Measurements from ENCODE around the gene GNA15. TPM values are rescaled to one million over a fixed set of nuclear protein-coding genes. Genes with fewer than 3 reads are reported as not detected.

The GNA15 gene
- polyA plus RNA-seq, 1 donor: 1.6 TPM

- DNase-seq (ENCODE audit: low read depth): no peak
Measured at GRCh38 chr19:3175781-3176714, 40.2 kb downstream of the GNA15 start.

DNA sequence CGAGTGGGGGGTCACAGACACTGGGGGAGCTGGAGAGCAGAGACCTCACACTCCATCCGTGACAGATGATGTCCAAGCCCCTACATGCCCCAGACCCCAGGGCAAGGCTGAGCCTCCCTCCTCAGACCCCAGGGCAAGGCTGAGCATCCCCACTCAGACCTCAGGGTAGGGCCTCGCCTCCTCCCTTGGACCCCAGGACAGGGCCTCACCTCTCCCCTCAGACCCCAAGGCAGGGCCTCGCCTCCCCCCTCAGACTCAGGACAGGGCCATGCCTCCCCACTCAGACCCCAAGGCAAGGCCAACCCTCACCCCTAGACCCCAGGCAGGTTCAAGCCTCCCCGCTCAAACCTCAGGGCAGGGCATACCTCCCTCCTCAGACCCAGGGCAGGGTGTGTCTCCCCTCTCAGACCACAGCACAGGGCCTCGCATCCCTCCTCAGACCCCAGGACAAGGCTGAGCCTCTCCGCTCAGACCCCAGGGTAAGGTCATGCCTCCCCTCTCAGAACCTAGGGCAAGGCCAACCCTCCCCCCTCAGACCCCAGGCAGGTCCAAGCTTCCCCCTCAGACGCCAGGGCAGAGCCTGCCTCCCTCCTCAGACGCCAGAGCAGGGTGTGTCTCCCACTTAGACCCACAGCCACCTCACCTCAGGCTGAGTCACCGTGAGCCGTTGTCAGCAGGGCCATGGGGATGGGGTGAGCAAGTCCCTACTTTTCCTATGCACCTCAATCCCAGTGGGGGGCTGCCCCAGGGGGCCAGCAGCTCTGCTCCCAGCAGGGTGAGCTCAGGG, 41.1 kb downstream of the GNA15 start:
- no peak for DNase-seq (ENCODE audit: low read depth)

DNA sequence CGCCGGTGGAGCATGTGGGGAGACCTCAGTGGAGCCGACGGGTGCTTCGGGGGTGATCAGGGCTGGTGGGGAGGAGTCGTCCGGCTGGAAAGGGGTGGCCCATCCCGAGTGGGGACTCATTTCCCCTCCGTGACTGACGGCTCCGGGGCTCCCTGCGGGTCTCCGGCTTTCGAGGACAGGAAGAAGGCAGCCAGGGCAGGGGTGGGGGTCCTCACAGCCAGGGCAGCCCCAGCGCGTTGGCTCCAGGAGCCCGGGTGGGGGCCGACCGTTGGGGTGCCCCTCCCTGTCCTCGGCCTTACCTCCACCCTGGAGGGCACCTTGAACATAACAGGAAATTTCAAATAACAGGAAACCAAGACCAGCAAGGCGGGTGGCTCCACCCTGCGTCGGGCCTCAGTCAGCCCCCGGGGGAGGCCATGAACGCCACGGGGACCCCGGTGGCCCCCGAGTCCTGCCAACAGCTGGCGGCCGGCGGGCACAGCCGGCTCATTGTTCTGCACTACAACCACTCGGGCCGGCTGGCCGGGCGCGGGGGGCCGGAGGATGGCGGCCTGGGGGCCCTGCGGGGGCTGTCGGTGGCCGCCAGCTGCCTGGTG, 42.6 kb downstream of the GNA15 start, which contains the start of gene S1PR4:
Gene S1PR4, plus strand, starts transcription at position 393 of the 596 bp plus-strand sequence. Its CDS starts 24 bp downstream, at position 417.
- no peak for DNase-seq (ENCODE audit: low read depth)

GRCh38 chr19:3178973-3179738, 43.3 kb downstream of the GNA15 start:
- DNase-seq (ENCODE audit: low read depth): no peak

DNA sequence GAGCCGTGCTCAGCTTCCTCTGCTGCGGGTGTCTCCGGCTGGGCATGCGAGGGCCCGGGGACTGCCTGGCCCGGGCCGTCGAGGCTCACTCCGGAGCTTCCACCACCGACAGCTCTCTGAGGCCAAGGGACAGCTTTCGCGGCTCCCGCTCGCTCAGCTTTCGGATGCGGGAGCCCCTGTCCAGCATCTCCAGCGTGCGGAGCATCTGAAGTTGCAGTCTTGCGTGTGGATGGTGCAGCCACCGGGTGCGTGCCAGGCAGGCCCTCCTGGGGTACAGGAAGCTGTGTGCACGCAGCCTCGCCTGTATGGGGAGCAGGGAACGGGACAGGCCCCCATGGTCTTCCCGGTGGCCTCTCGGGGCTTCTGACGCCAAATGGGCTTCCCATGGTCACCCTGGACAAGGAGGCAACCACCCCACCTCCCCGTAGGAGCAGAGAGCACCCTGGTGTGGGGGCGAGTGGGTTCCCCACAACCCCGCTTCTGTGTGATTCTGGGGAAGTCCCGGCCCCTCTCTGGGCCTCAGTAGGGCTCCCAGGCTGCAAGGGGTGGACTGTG, 44.0 kb downstream of the GNA15 start:
- no peak for DNase-seq (ENCODE audit: low read depth)

DNA sequence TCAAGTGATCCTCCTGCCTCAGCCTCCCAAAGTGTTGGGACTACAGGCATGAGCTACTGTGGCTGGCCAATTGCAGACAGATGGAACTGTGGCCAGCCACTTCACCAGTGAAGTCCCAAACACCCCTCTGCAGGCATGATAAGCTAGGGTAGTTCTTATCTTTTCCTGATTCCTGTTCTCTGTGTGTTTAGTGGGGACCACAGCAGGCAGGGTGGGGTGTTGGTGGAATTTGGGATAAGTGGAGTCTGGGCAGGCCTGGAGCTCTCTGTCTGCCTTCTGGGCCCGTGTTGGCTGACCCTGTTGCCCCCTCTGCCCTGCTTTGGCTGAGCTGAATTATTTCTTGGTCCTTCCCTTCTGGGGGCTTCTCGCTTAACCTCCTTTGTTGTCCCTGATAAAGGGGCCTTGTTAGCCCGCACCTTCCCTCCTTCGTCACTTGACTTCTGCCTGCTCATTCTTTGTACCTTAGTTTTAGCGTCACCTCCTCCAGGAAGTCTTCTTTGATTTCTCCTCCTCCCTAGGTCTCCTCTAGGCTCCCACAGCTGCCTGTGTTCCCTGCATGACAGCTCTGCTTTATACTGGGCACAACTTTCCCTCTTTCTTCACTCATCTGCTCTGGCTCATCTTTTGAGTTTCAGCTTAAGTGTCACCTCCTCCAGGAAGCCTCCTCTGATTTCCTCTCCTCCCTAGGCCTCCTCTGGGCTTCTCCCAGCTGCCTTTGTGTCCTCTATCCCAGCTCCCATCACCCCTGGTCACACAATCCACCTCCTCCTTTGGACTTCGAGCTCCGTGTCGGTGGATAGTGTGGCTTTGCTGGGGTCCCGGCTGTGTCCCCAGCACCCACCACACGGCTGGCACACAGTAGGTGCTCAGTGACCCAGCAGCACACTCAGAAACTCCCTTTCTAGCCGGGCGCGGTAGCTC, 48.1 kb downstream of the GNA15 start:
- no peak for DNase-seq (ENCODE audit: low read depth)

DNA sequence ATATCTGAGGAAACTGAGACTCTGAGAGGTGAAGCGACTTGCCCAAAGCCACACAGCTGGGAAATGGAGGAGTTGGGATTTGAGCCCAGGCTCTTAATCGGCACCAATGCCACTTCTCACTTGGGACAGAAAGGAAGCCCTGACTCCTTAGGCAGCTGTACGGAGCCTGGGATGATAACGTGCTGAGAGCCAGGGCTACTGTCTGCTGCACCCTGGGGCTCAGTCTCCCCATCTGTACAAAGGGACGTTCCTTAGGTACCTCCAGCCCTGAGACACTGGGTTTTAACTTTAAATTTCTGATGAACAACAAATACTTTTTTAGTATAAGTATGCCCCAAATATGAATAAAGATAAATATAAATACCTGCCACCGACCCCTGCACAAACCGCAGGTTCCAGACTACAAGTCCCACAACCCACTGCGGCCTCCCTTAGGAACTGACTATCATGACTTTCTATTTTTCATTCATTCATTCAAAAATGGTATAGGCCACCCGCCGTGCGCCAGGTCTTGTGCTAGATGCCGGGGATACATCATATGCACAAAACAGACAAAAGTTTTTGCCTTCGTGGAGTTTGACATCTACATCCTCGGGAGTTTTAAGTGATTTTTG, 49.1 kb downstream of the GNA15 start:
- DNase-seq (ENCODE audit: low read depth): no peak

- peak; percentile 96 for DNase-seq (ENCODE audit: low read depth)
Measured at GRCh38 chr19:3185461-3186159, 49.8 kb downstream of the GNA15 start, which contains the start of gene NCLN. NCLN (plus strand) TSS chr19:3185930; CDS start chr19:3186031, 101 bp downstream.

DNA sequence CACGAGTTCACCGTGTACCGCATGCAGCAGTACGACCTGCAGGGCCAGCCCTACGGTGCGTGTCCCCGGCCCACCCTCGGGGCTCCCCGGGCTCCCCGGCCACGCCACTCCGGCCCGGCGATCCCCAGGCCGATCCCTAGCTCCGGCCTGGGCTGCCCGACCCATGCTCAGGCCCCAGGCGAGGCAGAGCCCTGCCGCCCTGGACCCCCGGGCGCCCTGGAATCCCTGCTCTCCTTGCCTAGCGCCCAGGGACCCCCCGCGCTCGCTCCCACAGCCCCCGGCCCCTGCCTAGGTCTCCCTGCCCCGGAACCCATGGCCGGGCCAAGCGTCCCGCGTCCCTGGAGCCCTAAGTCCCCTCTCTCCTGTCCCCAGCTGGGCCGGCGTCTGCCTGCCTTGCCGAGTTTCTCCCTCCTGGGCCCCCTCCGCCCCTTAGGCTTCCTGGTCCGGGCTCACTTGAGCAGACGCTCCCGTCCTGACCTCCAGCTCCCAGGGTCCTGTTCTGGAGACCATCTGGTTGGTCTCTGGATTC, 50.4 kb downstream of the GNA15 start:
- DNase-seq (ENCODE audit: low read depth): no peak

DNA sequence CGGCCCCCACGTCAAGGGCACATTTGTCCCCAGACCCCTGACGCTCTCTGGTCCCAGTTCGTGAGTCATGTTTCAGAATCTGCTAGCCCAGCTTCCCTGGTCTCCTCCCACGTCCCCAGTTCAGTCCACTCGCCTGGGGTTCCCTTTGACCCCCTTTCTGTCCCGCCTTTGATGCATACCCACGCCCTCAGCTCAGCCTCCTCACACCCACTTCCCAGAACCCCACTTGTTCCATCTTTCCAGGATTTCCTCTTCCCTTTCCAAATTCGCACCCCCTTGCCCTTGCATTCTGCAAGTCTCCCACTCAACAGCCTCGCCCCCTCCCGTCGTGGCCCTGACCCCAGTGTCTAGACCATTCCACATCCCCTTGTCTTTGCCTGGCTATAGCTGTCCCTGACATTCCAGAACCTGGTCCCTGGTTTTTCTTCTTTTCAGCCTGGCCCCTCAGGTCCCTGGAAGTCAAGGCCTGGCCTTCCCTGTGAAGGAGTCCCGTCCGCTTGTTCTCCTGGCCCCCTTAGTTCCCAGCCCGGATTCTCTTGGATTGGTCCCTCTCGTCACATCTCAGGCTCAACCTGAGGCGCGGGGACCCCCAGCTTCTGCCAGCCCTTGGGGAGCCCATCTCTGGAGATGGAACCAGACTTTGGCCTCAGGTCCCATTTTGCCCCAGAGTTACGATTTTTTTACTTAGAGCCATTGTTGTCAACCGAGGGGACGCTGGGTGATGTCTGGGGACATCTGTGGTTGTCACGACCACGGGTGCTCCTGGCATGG, 51.2 kb downstream of the GNA15 start:
- no peak for DNase-seq (ENCODE audit: low read depth)

GRCh38 chr19:3187662-3188511, 52.1 kb downstream of the GNA15 start:
- no peak for DNase-seq (ENCODE audit: low read depth)

DNA sequence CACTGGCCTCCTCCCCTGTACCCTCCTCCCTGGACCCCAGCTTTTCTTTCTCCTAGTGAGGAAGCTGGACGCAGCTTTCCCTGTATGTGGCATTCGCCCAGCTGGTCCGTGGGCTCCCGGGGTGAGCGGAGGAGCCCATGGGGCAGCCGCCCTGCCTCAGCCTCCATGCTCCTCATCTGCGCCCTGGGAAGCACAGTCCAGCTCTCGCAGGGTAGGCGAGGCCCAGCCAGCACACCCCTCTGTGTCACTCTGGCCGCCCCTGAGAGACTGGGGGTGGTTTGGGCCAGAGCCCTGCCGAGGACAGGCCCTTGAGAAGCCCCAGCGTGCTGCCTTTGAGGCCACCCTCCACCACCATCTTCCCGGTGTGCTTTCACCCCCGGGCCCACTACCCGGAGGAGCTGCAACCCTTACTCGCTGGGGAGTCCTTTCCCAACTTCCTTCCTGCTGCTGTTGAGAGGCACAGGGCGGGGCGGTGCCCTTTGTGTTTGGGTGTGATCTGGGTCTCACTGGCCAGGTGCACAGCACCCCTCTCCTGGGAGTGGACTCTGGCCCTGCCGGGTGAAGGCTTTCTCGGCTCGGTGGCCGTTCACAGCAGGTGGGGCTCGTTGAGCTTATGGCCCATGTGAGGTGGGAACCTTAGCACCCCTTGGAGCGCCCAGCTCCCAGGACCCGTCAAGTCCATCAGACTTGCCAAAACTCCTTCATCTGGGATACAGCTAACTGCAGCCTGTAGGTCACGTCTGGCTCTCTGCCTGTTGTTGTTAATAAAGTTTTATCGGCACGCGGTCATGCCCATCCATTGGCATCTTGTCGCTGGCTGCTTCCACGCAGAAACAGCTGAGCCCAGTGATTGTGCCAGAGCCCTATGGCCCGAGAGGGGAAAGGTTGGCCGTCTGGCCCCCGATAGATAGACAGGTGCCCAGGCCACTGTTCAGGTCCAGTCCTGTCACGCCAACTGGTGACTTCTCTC, 53.1 kb downstream of the GNA15 start:
- no peak for DNase-seq (ENCODE audit: low read depth)

DNA sequence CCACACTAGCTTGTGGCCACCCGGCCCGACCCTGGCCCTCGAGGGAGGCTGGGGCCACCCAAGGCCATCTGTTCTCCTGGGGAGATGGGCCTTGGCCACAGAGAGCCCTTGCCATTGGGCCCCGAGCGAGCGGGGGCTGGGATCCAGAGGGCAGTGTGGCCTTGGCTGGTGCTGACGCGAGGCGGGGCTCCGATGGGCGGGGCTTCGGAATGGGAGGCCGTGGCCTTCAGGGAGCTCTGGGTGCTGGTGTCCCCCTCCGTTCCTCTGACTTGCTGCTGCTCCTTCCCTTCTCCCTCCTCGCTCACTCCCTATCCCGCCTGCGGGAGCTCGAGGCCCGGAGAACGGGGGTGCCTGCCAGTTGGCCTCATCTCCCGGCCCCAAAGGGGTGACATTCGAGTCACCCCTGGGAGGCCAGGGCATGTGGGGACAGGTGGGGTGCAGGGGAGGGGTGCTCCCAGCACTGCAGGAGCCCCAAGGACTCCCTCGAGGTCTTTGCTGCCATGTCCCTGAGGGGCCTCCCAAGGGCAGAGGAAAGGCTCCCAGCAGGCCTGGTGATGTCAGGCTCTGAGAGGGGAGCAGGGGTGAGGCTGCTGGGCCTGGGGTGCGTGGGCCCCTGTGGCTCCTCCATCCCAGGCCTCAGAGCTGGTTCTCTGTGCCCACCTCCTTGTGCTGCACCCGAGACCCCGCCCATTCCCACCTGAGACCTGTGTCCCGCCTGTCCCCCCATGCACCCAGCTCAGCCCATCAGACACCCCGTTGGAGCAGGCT, 54.1 kb downstream of the GNA15 start:
- no peak for DNase-seq (ENCODE audit: low read depth)

DNA sequence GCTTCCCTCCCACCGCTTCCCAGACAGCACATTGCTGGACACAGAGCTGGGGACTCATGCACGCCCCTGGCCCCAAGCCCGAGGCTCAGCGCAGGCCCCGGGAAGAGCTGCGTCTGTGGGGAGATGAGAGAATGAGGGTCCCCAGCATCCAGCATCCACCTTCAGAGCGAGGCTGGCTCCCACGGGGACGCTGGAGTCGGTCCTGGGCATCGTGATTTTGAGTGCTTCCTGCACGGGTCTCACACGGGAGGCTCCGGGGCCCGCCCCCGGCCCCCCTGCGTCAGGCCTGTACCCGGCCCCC, 54.6 kb downstream of the GNA15 start:
- DNase-seq (ENCODE audit: low read depth): no peak

All from forelimb muscle (tissue), 1 donor.